Thoracic aorta (tissue), 2 donors: ENCODE measurements around the gene DNASE2B. TPM values are rescaled to one million over a fixed set of nuclear protein-coding genes. Genes with fewer than 3 reads are reported as not detected.

Source experiments
- ATAC-seq: fragments of 150-250 bp; one replicate; pipeline ENCODE4 v1.8.0; 2017; ENCODE audit warnings: low read depth; ENCODE audit not compliant: insufficient number of reproducible peaks, low FRiP score
- DNase-seq: peaks from one replicate; pipeline ENCODE4 v3.0.0-alpha.2; 2020; ENCODE audit warnings: low spot score
- H3K27ac ChIP-seq, 2 donors: fragments of 200-600 bp; sonication (generic); 1 replicate in 1 of 2; 2 replicates in 1 of 2; pipeline ENCODE4 v1.5.1; 2016; ENCODE audit warnings: mild to moderate bottlenecking in 2 of 2, moderate library complexity in 2 of 2
- H3K27me3 ChIP-seq: fragments of 200-600 bp; sonication (generic); replicated peaks from 2 replicates; pipeline ENCODE4 v1.6.0; 2016; ENCODE audit warnings: mild to moderate bottlenecking; ENCODE audit not compliant: insufficient read depth
- H3K36me3 ChIP-seq: fragments of 200-600 bp; sonication (generic); one replicate; pipeline ENCODE4 v1.5.1; 2016
- H3K4me1 ChIP-seq, 2 donors: fragments of 200-600 bp; sonication (generic); 1 replicate in 1 of 2; 2 replicates in 1 of 2; pipeline versions ENCODE4 v1.5.1 to v1.6.0; 2016; ENCODE audit warnings: low read depth in 2 of 2, mild to moderate bottlenecking in 1 of 2; ENCODE audit not compliant: control insufficient read depth in 1 of 2
- H3K4me3 ChIP-seq: fragments of 200-600 bp; sonication (generic); 2 replicates; pipeline ENCODE4 v1.5.1; 2016; ENCODE audit warnings: mild to moderate bottlenecking
- H3K9me3 ChIP-seq: fragments of 200-600 bp; sonication (generic); 2 replicates; pipeline ENCODE4 v1.5.1; 2016
- total RNA-seq, 2 donors: library from RNA; depleted of rRNA; stranded (reverse); fragments of >200 nt; gene quantifications; one replicate each; pipeline versions ENCODE4 v1.1.0 to v1.2.3, GENCODE V29; 2016
- TF ChIP-seq, protein P1 (sequence below): fragments of 200-600 bp; sonication (generic); IDR thresholded peaks from one replicate; pipeline ENCODE4 v1.5.1; 2019; ENCODE audit warnings: antibody characterized with exemption

Gene DNASE2B
- total RNA-seq, 2 donors from 2014 or later: not detected

GRCh38 chr1:84424513-84425149 lies 26.3 kb downstream of the DNASE2B start:
- Histone ChIP-seq H3K27me3 (no peaks in the 10 kb centered on the region), H3K9me3 (no peaks in the 10 kb centered on the region), H3K4me1 (no peaks in the 10 kb centered on the region), H3K4me3 (no peak overlapping the region), H3K27ac (no peak overlapping the region), H3K36me3 (no peaks in the 10 kb centered on the region)
- DNase-seq: no peak
- TF ChIP-seq, protein P1, sequence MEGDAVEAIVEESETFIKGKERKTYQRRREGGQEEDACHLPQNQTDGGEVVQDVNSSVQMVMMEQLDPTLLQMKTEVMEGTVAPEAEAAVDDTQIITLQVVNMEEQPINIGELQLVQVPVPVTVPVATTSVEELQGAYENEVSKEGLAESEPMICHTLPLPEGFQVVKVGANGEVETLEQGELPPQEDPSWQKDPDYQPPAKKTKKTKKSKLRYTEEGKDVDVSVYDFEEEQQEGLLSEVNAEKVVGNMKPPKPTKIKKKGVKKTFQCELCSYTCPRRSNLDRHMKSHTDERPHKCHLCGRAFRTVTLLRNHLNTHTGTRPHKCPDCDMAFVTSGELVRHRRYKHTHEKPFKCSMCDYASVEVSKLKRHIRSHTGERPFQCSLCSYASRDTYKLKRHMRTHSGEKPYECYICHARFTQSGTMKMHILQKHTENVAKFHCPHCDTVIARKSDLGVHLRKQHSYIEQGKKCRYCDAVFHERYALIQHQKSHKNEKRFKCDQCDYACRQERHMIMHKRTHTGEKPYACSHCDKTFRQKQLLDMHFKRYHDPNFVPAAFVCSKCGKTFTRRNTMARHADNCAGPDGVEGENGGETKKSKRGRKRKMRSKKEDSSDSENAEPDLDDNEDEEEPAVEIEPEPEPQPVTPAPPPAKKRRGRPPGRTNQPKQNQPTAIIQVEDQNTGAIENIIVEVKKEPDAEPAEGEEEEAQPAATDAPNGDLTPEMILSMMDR: no peak
- no peak for ATAC-seq

GRCh38 chr1:84425150-84425896 lies 27.0 kb downstream of the DNASE2B start:
- Histone ChIP-seq H3K27ac (no peak overlapping the region), H3K27me3 (no peaks in the 10 kb centered on the region), H3K9me3 (no peaks in the 10 kb centered on the region), H3K36me3 (no peaks in the 10 kb centered on the region), H3K4me1 (no peaks in the 10 kb centered on the region), H3K4me3 (no peak overlapping the region)
- TF ChIP-seq, protein P1: no peak
- ATAC-seq: no peak
- DNase-seq: no peak

- Histone ChIP-seq H3K27ac (no peak overlapping the region), H3K36me3 (no peaks in the 10 kb centered on the region), H3K4me3 (no peak overlapping the region), H3K9me3 (no peaks in the 10 kb centered on the region), H3K4me1 (no peaks in the 10 kb centered on the region), H3K27me3 (no peaks in the 10 kb centered on the region)
- DNase-seq: no peak
- ATAC-seq: no peak
- TF ChIP-seq, protein P1: no peak
Observed at GRCh38 chr1:84426376-84426775, 28.1 kb downstream of the DNASE2B start.

- H3K4me1 ChIP-seq: no peaks in the 10 kb centered on the region
- no peak overlapping the region for H3K27ac ChIP-seq
- no peaks in the 10 kb centered on the region for H3K9me3 ChIP-seq
- ATAC-seq (no peak), DNase-seq (no peak)
- no peak overlapping the region for H3K4me3 ChIP-seq
- TF ChIP-seq, protein P1: no peak
- H3K27me3 ChIP-seq: no peaks in the 10 kb centered on the region
- H3K36me3 ChIP-seq: no peaks in the 10 kb centered on the region
Observed at GRCh38 chr1:84427250-84428188, 29.2 kb downstream of the DNASE2B start.

DNA sequence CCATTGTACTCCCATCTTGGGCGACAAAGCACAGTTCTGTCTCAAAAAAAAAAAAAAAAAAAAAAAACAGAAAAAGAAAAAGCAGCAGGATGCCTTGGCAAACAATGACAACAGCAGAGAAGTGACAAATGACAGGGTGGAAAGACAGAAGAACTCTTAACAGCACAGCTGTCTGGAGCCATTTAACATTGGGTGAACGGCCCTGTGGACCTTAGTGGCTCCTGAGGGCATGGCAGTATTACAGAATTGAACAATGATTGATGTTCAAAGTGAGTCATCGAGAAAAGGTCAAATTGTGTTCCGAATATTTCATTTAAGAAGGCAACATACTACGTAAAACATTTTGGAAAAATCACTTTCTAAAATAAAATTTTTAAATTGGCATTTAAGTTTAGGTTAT lies 30.0 kb downstream of the DNASE2B start:
- Histone ChIP-seq H3K4me3 (no peak overlapping the region), H3K27ac (no peak overlapping the region), H3K27me3 (no peaks in the 10 kb centered on the region), H3K9me3 (no peaks in the 10 kb centered on the region), H3K36me3 (no peaks in the 10 kb centered on the region), H3K4me1 (no peaks in the 10 kb centered on the region)
- TF ChIP-seq, protein P1: no peak
- no peak for ATAC-seq
- no peak for DNase-seq
